H1 (cell line): Measurements from ENCODE around the gene SLC25A45. TPM values are rescaled to one million over a fixed set of nuclear protein-coding genes. Genes with fewer than 3 reads are reported as not detected.

Experiments
- CTCF ChIA-PET: fragments of 300-600 bp; sonication (Branson Sonifier 250); formaldehyde crosslinking; loops from one replicate; lab custom pipeline; 2021; ENCODE audit not compliant: partially characterized antibody; lab: Charles Lee
- POLR2A ChIA-PET: fragments of 300-600 bp; sonication (Branson Sonifier 250); formaldehyde crosslinking; loops from one replicate; lab custom pipeline; 2021; ENCODE audit warnings: inconsistent platforms; ENCODE audit not compliant: partially characterized antibody; lab: Charles Lee
- DNase-seq, 2 experiments: peaks; one replicate each; pipeline versions ENCODE4 v3.0.0 to v3.0.0-alpha.2; 2010 to 2022; ENCODE audit warnings: low spot score in 2 of 2, low read depth in 1 of 2, mixed read lengths in 1 of 2
- FAIRE-seq: peaks from 2 replicates; lab custom pipeline; 2011; peaks lifted over from hg19 to GRCh38; lab: Jason Lieb, UNC
- H2AFZ ChIP-seq: 2 replicates; pipeline ENCODE4 v1.8.1; 2012; ENCODE audit warnings: low read length, inconsistent platforms
- H2AK5ac ChIP-seq: 2 replicates; pipeline ENCODE4 v1.6.1; 2013; ENCODE audit warnings: low read depth, low read length
- H2BK120ac ChIP-seq: replicated peaks from 2 replicates; pipeline ENCODE3; 2013; ENCODE audit warnings: low read depth, low read length, inconsistent platforms
- H2BK12ac ChIP-seq: 2 replicates; pipeline ENCODE4 v1.6.1; 2013; ENCODE audit warnings: low read depth, low read length
- H2BK15ac ChIP-seq: 2 replicates; pipeline ENCODE4 v1.6.1; 2013; ENCODE audit warnings: low read length
- H2BK20ac ChIP-seq: 2 replicates; pipeline ENCODE4 v1.6.1; 2013; ENCODE audit warnings: low read length
- H2BK5ac ChIP-seq: 2 replicates; pipeline ENCODE4 v1.6.1; 2013; ENCODE audit warnings: low read depth, low read length
- H3K14ac ChIP-seq: 2 replicates; pipeline ENCODE4 v1.6.1; 2013; ENCODE audit warnings: inconsistent platforms; ENCODE audit not compliant: insufficient read length
- H3K18ac ChIP-seq: 2 replicates; pipeline ENCODE4 v1.6.1; 2013; ENCODE audit warnings: low read length; ENCODE audit errors: extremely low read depth
- H3K23ac ChIP-seq: 2 replicates; pipeline ENCODE4 v1.6.1; 2013; ENCODE audit warnings: inconsistent platforms; ENCODE audit not compliant: insufficient read length
- H3K23me2 ChIP-seq: 2 replicates; pipeline ENCODE4 v1.6.1; 2013; ENCODE audit warnings: low read depth, low read length
- H3K27ac ChIP-seq: 2 replicates; pipeline ENCODE4 v1.6.1; 2011; ENCODE audit warnings: low read depth, low read length, inconsistent platforms
- H3K27me3 ChIP-seq, 4 experiments: replicated peaks in 1 of 4; 1 replicate in 1 of 4; 2 replicates in 3 of 4; pipeline versions ENCODE4 v1.6.1 to v1.8.1; 2011 to 2013; ENCODE audit warnings: low read length in 3 of 4, mild to moderate bottlenecking in 3 of 4, inconsistent platforms in 2 of 4, mixed read lengths in 2 of 4, moderate library complexity in 1 of 4; ENCODE audit not compliant: control insufficient read depth in 3 of 4, insufficient read depth in 3 of 4; ENCODE audit errors: extremely low read depth in 1 of 4
- H3K36me3 ChIP-seq, 4 experiments: 2 replicates each; pipeline versions ENCODE4 v1.6.1 to v1.8.1; 2011 to 2013; ENCODE audit warnings: mild to moderate bottlenecking in 4 of 4, low read length in 3 of 4, moderate library complexity in 2 of 4, control low read depth in 1 of 4, inconsistent platforms in 1 of 4; ENCODE audit not compliant: insufficient read depth in 4 of 4, control insufficient read depth in 2 of 4
- H3K4ac ChIP-seq: replicated peaks from 2 replicates; pipeline ENCODE3; 2013; ENCODE audit warnings: low read length, low read depth, mixed read lengths, inconsistent platforms; ENCODE audit not compliant: insufficient read length
- H3K4me1 ChIP-seq, 4 experiments: replicated peaks in 1 of 4; 1 replicate in 1 of 4; 2 replicates in 3 of 4; pipeline versions ENCODE4 v1.6.1 to v1.8.1; 2011 to 2013; ENCODE audit warnings: low read length in 3 of 4, inconsistent platforms in 2 of 4, mixed read lengths in 1 of 4; ENCODE audit not compliant: insufficient read depth in 4 of 4, control insufficient read depth in 3 of 4
- H3K4me2 ChIP-seq, 2 experiments: 2 replicates each; pipeline versions ENCODE4 v1.6.1 to v1.8.1; 2011 to 2013; ENCODE audit warnings: low read depth in 2 of 2, low read length in 2 of 2, control low read depth in 1 of 2, inconsistent platforms in 1 of 2, mild to moderate bottlenecking in 1 of 2; ENCODE audit not compliant: insufficient read depth in 1 of 2
- H3K4me3 ChIP-seq, 4 experiments: fragments of 200-600, 300-600 bp in 1 of 4; sonication (generic), shearing (Covaris generic), sonication (Bioruptor Twin) in 1 of 4; 2 replicates each; pipeline versions ENCODE4 v1.5.1 to v1.8.1; 2011 to 2016; ENCODE audit warnings: low read length in 4 of 4, low read depth in 3 of 4, control low read depth in 2 of 4, inconsistent platforms in 2 of 4, mild to moderate bottlenecking in 2 of 4, mixed read lengths in 1 of 4, moderate library complexity in 1 of 4; ENCODE audit not compliant: insufficient read depth in 2 of 4; ENCODE audit errors: extremely low read depth in 1 of 4
- H3K56ac ChIP-seq: replicated peaks from 2 replicates; pipeline ENCODE3; 2013; ENCODE audit warnings: low read depth, mild to moderate bottlenecking, mixed read lengths, low read length, inconsistent platforms; ENCODE audit not compliant: insufficient read length
- H3K79me1 ChIP-seq: 2 replicates; pipeline ENCODE4 v1.6.1; 2013; ENCODE audit warnings: low read depth, low read length, control low read depth
- H3K79me2 ChIP-seq, 2 experiments: 2 replicates each; pipeline versions ENCODE4 v1.6.1 to v1.8.1; 2012 to 2013; ENCODE audit warnings: low read length in 2 of 2, mild to moderate bottlenecking in 2 of 2, inconsistent platforms in 1 of 2; ENCODE audit not compliant: insufficient read depth in 2 of 2, control insufficient read depth in 1 of 2
- H3K9ac ChIP-seq, 4 experiments: replicated peaks in 1 of 4; 1 replicate in 1 of 4; 2 replicates in 3 of 4; pipeline versions ENCODE4 v1.6.1 to v1.8.1; 2011 to 2013; ENCODE audit warnings: low read depth in 3 of 4, low read length in 3 of 4, control low read depth in 2 of 4, mild to moderate bottlenecking in 2 of 4, moderate library complexity in 2 of 4, inconsistent platforms in 1 of 4; ENCODE audit errors: extremely low read depth in 1 of 4
- H3K9me3 ChIP-seq, 2 experiments: 2 replicates each; pipeline versions ENCODE4 v1.6.1 to v1.8.1; 2012 to 2013; ENCODE audit warnings: mild to moderate bottlenecking in 2 of 2, moderate library complexity in 2 of 2, control low read depth in 1 of 2, inconsistent platforms in 1 of 2, low read depth in 1 of 2, low read length in 1 of 2, mixed read lengths in 1 of 2; ENCODE audit not compliant: insufficient read depth in 2 of 2
- H4K20me1 ChIP-seq, 2 experiments: replicated peaks in 1 of 2; 2 replicates each; pipeline versions ENCODE3 to v1.8.1; 2011 to 2013; ENCODE audit warnings: inconsistent platforms in 2 of 2, low read length in 2 of 2, mild to moderate bottlenecking in 1 of 2; ENCODE audit not compliant: insufficient read depth in 2 of 2, control insufficient read depth in 1 of 2
- H4K5ac ChIP-seq: 2 replicates; pipeline ENCODE4 v1.6.1; 2013; ENCODE audit warnings: low read length, low read depth, mixed read lengths, inconsistent platforms; ENCODE audit not compliant: insufficient read length
- H4K8ac ChIP-seq: 2 replicates; pipeline ENCODE4 v1.8.0; 2013; ENCODE audit warnings: mild to moderate bottlenecking, moderate library complexity, low read length, inconsistent platforms; ENCODE audit not compliant: insufficient read depth; ENCODE audit errors: extremely low read depth
- H4K91ac ChIP-seq: replicated peaks from 2 replicates; pipeline ENCODE3; 2013; ENCODE audit warnings: low read length, mixed read lengths, inconsistent platforms; ENCODE audit not compliant: insufficient read length
- BACH1 ChIP-seq: IDR thresholded peaks from 2 replicates; pipeline ENCODE4 v1.6.1; 2012; ENCODE audit warnings: low read length, improper control_type of control experiment
- EP300 ChIP-seq, 2 experiments: IDR thresholded peaks; 1 replicate in 1 of 2; 2 replicates in 1 of 2; pipeline ENCODE4 v1.6.1; 2011 to 2012; ENCODE audit warnings: low read depth in 2 of 2, low read length in 2 of 2, mild to moderate bottlenecking in 2 of 2, borderline replicate concordance in 1 of 2, inconsistent platforms in 1 of 2, moderate library complexity in 1 of 2
- FOSL1 ChIP-seq: IDR thresholded peaks from 2 replicates; pipeline ENCODE4 v1.6.1; 2011; ENCODE audit warnings: mild to moderate bottlenecking, low read depth, low read length, moderate library complexity; ENCODE audit not compliant: insufficient read depth
- HDAC2 ChIP-seq, 2 experiments: fragments of 300-600 bp in 1 of 2; sonication (generic) in 1 of 2; IDR thresholded peaks; 2 replicates each; pipeline ENCODE4 v1.6.1; 2011 to 2012; ENCODE audit warnings: low read depth in 2 of 2, low read length in 2 of 2, mild to moderate bottlenecking in 2 of 2, moderate library complexity in 2 of 2, borderline replicate concordance in 1 of 2, inconsistent platforms in 1 of 2
- MAFK ChIP-seq: IDR thresholded peaks from 2 replicates; pipeline ENCODE4 v1.6.1; 2012; ENCODE audit warnings: low read depth, mild to moderate bottlenecking, improper control_type of control experiment, low read length
- POLR2A ChIP-seq, 2 experiments: IDR thresholded peaks; 1 replicate in 1 of 2; 2 replicates in 1 of 2; pipeline ENCODE4 v1.6.1; 2011; ENCODE audit warnings: low read depth in 2 of 2, low read length in 2 of 2, mild to moderate bottlenecking in 2 of 2; ENCODE audit errors: control extremely low read depth in 1 of 2
- POLR2AphosphoS5 ChIP-seq: IDR thresholded peaks from 2 replicates; pipeline ENCODE4 v1.6.1; 2011; ENCODE audit warnings: low read depth, low read length
- TCF12 ChIP-seq: IDR thresholded peaks from 2 replicates; pipeline ENCODE4 v1.6.1; 2011; ENCODE audit warnings: low read depth, mild to moderate bottlenecking, low read length
- whole genome bisulfite sequencing, 2 experiments: shearing (Covaris generic) in 1 of 2; methylation state at CpG; one replicate each; pipeline versions ENCODE4 v1.1.6 to v1.1.7; 2013 to 2015; ENCODE audit warnings: low lambda C conversion rate in 2 of 2, mixed read lengths in 2 of 2, inconsistent platforms in 1 of 2, low coverage in 1 of 2, missing lambda C conversion rate in 1 of 2; ENCODE audit not compliant: insufficient replicate concordance in 2 of 2, insufficient coverage in 1 of 2, insufficient read length in 1 of 2; ENCODE audit errors: extremely low coverage in 1 of 2, missing lambda C conversion rate in 1 of 2; 5-methylcytosine and 5-hydroxymethylcytosine counted together
- polyA plus RNA-seq, 7 experiments: library from polyadenylated mRNA; depleted of rRNA in 3 of 7; stranded (reverse) in 5 of 7; unstranded in 2 of 7; fragments of >200 nt in 5 of 7; fragments of 200-250 nt in 2 of 7; gene quantifications; 1 replicate in 5 of 7; 2 replicates in 1 of 7; 4 replicates in 1 of 7; pipeline versions ENCODE4 v1.2.1 to v1.2.3, GENCODE V29; 2011 to 2013; ENCODE audit warnings: missing spikeins in 2 of 7, mixed read lengths in 2 of 7
- total RNA-seq: library from RNA; stranded (reverse); fragmentation: NEBNext Ultra II Directional; extraction: Animal tissue kit (Norgen Biotek cat#: 25700); gene quantifications from 2 replicates; pipeline ENCODE4 v1.2.1, GENCODE V29; 2021
- TF ChIP-seq, protein P1 (sequence below): IDR thresholded peaks from 2 replicates; pipeline ENCODE4 v1.6.1; 2011; ENCODE audit warnings: low read length, improper control_type of control experiment
- TF ChIP-seq, protein P2 (sequence below): IDR thresholded peaks from 2 replicates; pipeline ENCODE4 v1.6.1; 2012; ENCODE audit warnings: inconsistent platforms

SLC25A45 gene
- total and polyA plus RNA-seq, 2 of the 8 experiments (the other 6 are each of a cell fraction or from before 2014, with no cell fraction given) = 0.54 to 0.59 TPM

DNA sequence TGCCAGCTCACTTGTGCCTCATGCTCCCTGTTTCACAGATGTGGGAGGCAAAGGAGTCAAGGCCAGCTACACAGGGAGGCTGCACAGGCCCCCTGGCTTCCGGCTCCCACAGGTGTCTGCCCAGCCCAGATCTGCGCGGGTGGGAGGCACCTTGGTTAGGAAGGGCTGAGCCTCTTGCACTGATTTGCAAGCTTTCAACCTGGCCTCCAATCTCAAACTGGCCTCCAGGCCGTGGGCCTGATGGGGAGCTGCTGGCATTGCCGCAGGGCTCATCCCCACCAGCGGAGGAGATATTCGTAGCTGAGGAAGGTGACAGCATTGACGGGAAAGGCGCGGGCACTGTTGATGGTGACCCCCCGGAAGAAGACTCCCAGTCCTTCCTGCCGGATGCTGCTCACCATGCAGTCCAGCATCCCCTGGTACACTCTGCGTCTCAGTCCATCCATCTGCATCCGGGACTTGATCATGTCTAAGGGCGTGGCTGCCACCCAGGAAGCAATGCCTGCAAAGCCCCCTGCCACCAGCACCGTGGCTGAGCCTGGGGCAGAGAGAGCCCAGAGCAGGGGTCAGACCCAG lies 6.2 kb downstream of the SLC25A45 start:
- Histone ChIP-seq H2BK12ac (no peak overlapping the region), H3K4me3 (no peak overlapping the region), H2BK120ac (no peak overlapping the region), H4K5ac (no peak overlapping the region), H2AK5ac (no peak overlapping the region), H3K4me2 (no peak overlapping the region), H3K14ac (no peak overlapping the region), H2BK5ac (no peak overlapping the region), H3K4ac (no peak overlapping the region), H3K27ac (no peak overlapping the region), H3K79me1 (no peaks in the 10 kb centered on the region), H3K27me3 (no peaks in the 10 kb centered on the region), H3K36me3 (no peaks in the 10 kb centered on the region), H3K79me2 (no peaks in the 10 kb centered on the region), H3K9ac (no peak overlapping the region), H3K23ac (no peak overlapping the region), H3K23me2 (no peaks in the 10 kb centered on the region), H4K91ac (no peak overlapping the region), H3K9me3 (no peaks in the 10 kb centered on the region), H2AFZ (no peak overlapping the region), H3K18ac (no peak overlapping the region), H2BK20ac (no peak overlapping the region), H3K4me1 (no peaks in the 10 kb centered on the region), H3K56ac (no peak overlapping the region), H4K8ac (peak overlapping the region; percentile 36), H4K20me1 (no peaks in the 10 kb centered on the region), H2BK15ac (no peak overlapping the region)
- ChIA-PET CTCF (interaction anchor here (0.6 to 2.8 kb wide), 12 partner anchors 9 to 599 kb away, joined by 3 to 11 read pairs (median 4); no protein-coding TSS in a partner anchor), POLR2A (interaction anchor here (0.6 to 3.9 kb wide), 8 partner anchors 22 to 235 kb away, joined by 3 to 16 read pairs (median 5); partner anchors contain the start of genes MALAT1, SCYL1 and TIGD3)
- FAIRE-seq (no peak), DNase-seq (no peak)
- WGBS, 2 experiments = 87% methylated on average over 14 of the region's 16 CpGs; no CpG with 5 or more reads in 1 of the 2 experiments
- TF ChIP-seq BACH1 = no peak
- TF ChIP-seq POLR2AphosphoS5 = no peak
- TF ChIP-seq HDAC2 (IDR thresholded peaks at IDR 0.05; ENCODE audit: borderline replicate concordance in 1 of 2, low read depth in 2 of 2, low read length in 2 of 2) = no peak
- TF ChIP-seq POLR2A (IDR thresholded peaks at IDR 0.05; ENCODE audit: control extremely low read depth in 1 of 2, low read depth in 2 of 2, low read length in 2 of 2) = no peak
- TF ChIP-seq, protein P1, sequence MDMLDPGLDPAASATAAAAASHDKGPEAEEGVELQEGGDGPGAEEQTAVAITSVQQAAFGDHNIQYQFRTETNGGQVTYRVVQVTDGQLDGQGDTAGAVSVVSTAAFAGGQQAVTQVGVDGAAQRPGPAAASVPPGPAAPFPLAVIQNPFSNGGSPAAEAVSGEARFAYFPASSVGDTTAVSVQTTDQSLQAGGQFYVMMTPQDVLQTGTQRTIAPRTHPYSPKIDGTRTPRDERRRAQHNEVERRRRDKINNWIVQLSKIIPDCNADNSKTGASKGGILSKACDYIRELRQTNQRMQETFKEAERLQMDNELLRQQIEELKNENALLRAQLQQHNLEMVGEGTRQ = no peak
- TF ChIP-seq, protein P2, sequence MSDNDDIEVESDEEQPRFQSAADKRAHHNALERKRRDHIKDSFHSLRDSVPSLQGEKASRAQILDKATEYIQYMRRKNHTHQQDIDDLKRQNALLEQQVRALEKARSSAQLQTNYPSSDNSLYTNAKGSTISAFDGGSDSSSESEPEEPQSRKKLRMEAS = no peak
- no peak for TF ChIP-seq FOSL1
- no peak for TF ChIP-seq EP300 (IDR thresholded peaks at IDR 0.05; ENCODE audit: borderline replicate concordance in 1 of 2, low read depth in 2 of 2, low read length in 2 of 2)
- TF ChIP-seq TCF12 = no peak
- no peak for TF ChIP-seq MAFK
